ENCODE results near the gene ITGA2.

- TF ChIP-seq FOXP2 (optimal IDR thresholded peaks at IDR 0.05; ENCODE audit: borderline replicate concordance, extremely low read depth, extremely low read length, insufficient read depth) (no peak), POLR2AphosphoS5 (IDR thresholded peaks at IDR 0.05; ENCODE audit: low read depth, low read length) (no peak), TAF1 (IDR thresholded peaks at IDR 0.05; ENCODE audit: borderline replicate concordance, insufficient read depth, low read length) (no peak), SIN3A (IDR thresholded peaks at IDR 0.05; ENCODE audit: borderline replicate concordance, insufficient read depth, low read length) (no peak)
- TF ChIP-seq, protein P1, sequence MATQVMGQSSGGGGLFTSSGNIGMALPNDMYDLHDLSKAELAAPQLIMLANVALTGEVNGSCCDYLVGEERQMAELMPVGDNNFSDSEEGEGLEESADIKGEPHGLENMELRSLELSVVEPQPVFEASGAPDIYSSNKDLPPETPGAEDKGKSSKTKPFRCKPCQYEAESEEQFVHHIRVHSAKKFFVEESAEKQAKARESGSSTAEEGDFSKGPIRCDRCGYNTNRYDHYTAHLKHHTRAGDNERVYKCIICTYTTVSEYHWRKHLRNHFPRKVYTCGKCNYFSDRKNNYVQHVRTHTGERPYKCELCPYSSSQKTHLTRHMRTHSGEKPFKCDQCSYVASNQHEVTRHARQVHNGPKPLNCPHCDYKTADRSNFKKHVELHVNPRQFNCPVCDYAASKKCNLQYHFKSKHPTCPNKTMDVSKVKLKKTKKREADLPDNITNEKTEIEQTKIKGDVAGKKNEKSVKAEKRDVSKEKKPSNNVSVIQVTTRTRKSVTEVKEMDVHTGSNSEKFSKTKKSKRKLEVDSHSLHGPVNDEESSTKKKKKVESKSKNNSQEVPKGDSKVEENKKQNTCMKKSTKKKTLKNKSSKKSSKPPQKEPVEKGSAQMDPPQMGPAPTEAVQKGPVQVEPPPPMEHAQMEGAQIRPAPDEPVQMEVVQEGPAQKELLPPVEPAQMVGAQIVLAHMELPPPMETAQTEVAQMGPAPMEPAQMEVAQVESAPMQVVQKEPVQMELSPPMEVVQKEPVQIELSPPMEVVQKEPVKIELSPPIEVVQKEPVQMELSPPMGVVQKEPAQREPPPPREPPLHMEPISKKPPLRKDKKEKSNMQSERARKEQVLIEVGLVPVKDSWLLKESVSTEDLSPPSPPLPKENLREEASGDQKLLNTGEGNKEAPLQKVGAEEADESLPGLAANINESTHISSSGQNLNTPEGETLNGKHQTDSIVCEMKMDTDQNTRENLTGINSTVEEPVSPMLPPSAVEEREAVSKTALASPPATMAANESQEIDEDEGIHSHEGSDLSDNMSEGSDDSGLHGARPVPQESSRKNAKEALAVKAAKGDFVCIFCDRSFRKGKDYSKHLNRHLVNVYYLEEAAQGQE (IDR thresholded peaks at IDR 0.05; ENCODE audit: insufficient read depth in 1 of 2, low read depth in 2 of 2, low read length in 2 of 2): no peak
These were observed 28.7 kb downstream of the ITGA2 start for GRCh38 chr5:53017794-53018391.

All from PFSK-1 (cell line).